Loucy (cell line): Measurements from ENCODE around the gene ELAVL1.

ENCODE experiments used
- EZH2phosphoT487 ChIP-seq: fragments of 200-600 bp; IDR thresholded peaks from 2 replicates; pipeline ENCODE4 v1.6.1; 2018; ENCODE audit warnings: antibody characterized with exemption, mild to moderate bottlenecking, moderate library complexity, borderline replicate concordance
- TF ChIP-seq, protein P1 (sequence below): fragments of 200-600 bp; sonication (generic); conservative IDR thresholded peaks from 2 replicates; pipeline ENCODE4 v1.5.1; 2014; ENCODE audit warnings: mild to moderate bottlenecking, antibody characterized with exemption, low read length

- TF ChIP-seq, protein P1, sequence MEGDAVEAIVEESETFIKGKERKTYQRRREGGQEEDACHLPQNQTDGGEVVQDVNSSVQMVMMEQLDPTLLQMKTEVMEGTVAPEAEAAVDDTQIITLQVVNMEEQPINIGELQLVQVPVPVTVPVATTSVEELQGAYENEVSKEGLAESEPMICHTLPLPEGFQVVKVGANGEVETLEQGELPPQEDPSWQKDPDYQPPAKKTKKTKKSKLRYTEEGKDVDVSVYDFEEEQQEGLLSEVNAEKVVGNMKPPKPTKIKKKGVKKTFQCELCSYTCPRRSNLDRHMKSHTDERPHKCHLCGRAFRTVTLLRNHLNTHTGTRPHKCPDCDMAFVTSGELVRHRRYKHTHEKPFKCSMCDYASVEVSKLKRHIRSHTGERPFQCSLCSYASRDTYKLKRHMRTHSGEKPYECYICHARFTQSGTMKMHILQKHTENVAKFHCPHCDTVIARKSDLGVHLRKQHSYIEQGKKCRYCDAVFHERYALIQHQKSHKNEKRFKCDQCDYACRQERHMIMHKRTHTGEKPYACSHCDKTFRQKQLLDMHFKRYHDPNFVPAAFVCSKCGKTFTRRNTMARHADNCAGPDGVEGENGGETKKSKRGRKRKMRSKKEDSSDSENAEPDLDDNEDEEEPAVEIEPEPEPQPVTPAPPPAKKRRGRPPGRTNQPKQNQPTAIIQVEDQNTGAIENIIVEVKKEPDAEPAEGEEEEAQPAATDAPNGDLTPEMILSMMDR: no peak
- no peak for TF ChIP-seq EZH2phosphoT487
These were observed 9.7 kb downstream of the ELAVL1 start for GRCh38 chr19:7995810-7996158.
